T-cell (primary cell): ENCODE measurements around the gene SP100. TPM values are rescaled to one million over a fixed set of nuclear protein-coding genes. Genes with fewer than 3 reads are reported as not detected.
"Not testable (repeated sequence)": the region's sequence is repeated elsewhere in the genome, so short reads cannot be mapped to it uniquely, and the experiment has no call there.

Source experiments
- ATAC-seq, 4 experiments: fragments of 200-7000 bp in 3 of 4; fragments of 150-1000 bp in 1 of 4; cut with Tn5 transposase; replicated peaks in 1 of 4; 1 replicate in 3 of 4; 2 replicates in 1 of 4; pipeline ENCODE4 v1.10.0; 2021; ENCODE audit warnings: moderate library complexity in 3 of 4, mild to moderate bottlenecking in 2 of 4, moderate number of reproducible peaks in 1 of 4
- CTCF ChIA-PET, 2 donors: fragments of 300-600 bp; sonication (Branson Sonifier 250); formaldehyde crosslinking; loops; one replicate each; lab custom pipeline; 2022; ENCODE audit warnings: antibody characterized with exemption in 2 of 2; lab: Charles Lee
- POLR2A ChIA-PET, 2 donors: fragments of 300-600 bp; sonication (Branson Sonifier 250); formaldehyde crosslinking; loops; one replicate each; lab custom pipeline; 2022; ENCODE audit warnings: antibody characterized with exemption in 2 of 2; lab: Charles Lee
- DNase-seq, 35 experiments: peaks; one replicate each; pipeline versions ENCODE4 v3.0.0 to v3.0.0-alpha.2; 2013 to 2023
- H3K27ac ChIP-seq: one replicate; pipeline ENCODE4 v1.5.1; 2013; ENCODE audit warnings: low read length
- H3K27me3 ChIP-seq, 2 experiments: replicated peaks in 1 of 2; 1 replicate in 1 of 2; 2 replicates in 1 of 2; pipeline versions ENCODE4 v1.6.1 to v1.7.0; 2013; ENCODE audit warnings: low read length in 1 of 2, mixed read lengths in 1 of 2; ENCODE audit not compliant: control insufficient read depth in 2 of 2, insufficient read depth in 2 of 2; ENCODE audit errors: extremely low read depth in 1 of 2
- H3K36me3 ChIP-seq, 2 donors: 1 replicate in 1 of 2; 2 replicates in 1 of 2; pipeline versions ENCODE4 v1.6.1 to v1.7.0; 2013; ENCODE audit warnings: low read length in 1 of 2; ENCODE audit not compliant: control insufficient read depth in 2 of 2, insufficient read depth in 1 of 2; ENCODE audit errors: extremely low read depth in 1 of 2
- H3K4me1 ChIP-seq, 2 experiments: 1 replicate in 1 of 2; 2 replicates in 1 of 2; pipeline versions ENCODE4 v1.6.1 to v1.7.0; 2013; ENCODE audit warnings: low read length in 2 of 2, mixed read lengths in 1 of 2; ENCODE audit not compliant: insufficient read depth in 2 of 2, control insufficient read depth in 1 of 2; ENCODE audit errors: extremely low read depth in 1 of 2
- H3K4me3 ChIP-seq, 2 donors: 1 replicate in 1 of 2; 2 replicates in 1 of 2; pipeline versions ENCODE4 v1.5.1 to v1.7.0; 2013; ENCODE audit warnings: mild to moderate bottlenecking in 2 of 2, low read length in 1 of 2, moderate library complexity in 1 of 2; ENCODE audit not compliant: control insufficient read depth in 1 of 2; ENCODE audit errors: extremely low read depth in 1 of 2
- H3K9me3 ChIP-seq: 2 replicates; pipeline ENCODE4 v1.7.0; 2013
- H3K27ac Mint-ChIP-seq, 2 donors: one replicate each; pipeline ENCODE4 v1.8.0; 2020 to 2021; ENCODE audit warnings: mild to moderate bottlenecking in 2 of 2, mixed read lengths in 2 of 2
- H3K27me3 Mint-ChIP-seq, 2 donors: one replicate each; pipeline ENCODE4 v1.8.0; 2021 to 2022; ENCODE audit warnings: mixed read lengths in 2 of 2
- H3K36me3 Mint-ChIP-seq: one replicate; pipeline ENCODE4 v1.8.0; 2021; ENCODE audit warnings: mixed read lengths
- H3K4me1 Mint-ChIP-seq, 3 donors: one replicate each; pipeline ENCODE4 v1.8.0; 2020 to 2022; ENCODE audit warnings: mixed read lengths in 3 of 3, mild to moderate bottlenecking in 1 of 3
- H3K4me3 Mint-ChIP-seq, 3 donors: one replicate each; pipeline ENCODE4 v1.8.0; 2020 to 2022; ENCODE audit warnings: mild to moderate bottlenecking in 3 of 3, mixed read lengths in 3 of 3, moderate library complexity in 3 of 3
- H3K9me3 Mint-ChIP-seq, 3 donors: one replicate each; pipeline ENCODE4 v1.8.0; 2020 to 2022; ENCODE audit warnings: mixed read lengths in 3 of 3
- WGBS: methylation state at CpG from one replicate; pipeline ENCODE4 v1.1.5; 2013; ENCODE audit warnings: missing lambda C conversion rate; ENCODE audit not compliant: insufficient coverage; 5-methylcytosine and 5-hydroxymethylcytosine counted together
- total RNA-seq, 35 experiments: library from RNA in 6 of 35; stranded (reverse) in 6 of 35; fragments of 120-200 nt in 1 of 35; gene quantifications; one replicate each; pipeline versions ENCODE4 v1.2.1 to v1.2.4 and lab custom pipeline; 2013 to 2026

The SP100 gene
- total RNA-seq, 5 donors from 2014 or later (not counting 1 experiment from before 2014, with no cell fraction given), result 188 to 271 (median 217) TPM

DNA sequence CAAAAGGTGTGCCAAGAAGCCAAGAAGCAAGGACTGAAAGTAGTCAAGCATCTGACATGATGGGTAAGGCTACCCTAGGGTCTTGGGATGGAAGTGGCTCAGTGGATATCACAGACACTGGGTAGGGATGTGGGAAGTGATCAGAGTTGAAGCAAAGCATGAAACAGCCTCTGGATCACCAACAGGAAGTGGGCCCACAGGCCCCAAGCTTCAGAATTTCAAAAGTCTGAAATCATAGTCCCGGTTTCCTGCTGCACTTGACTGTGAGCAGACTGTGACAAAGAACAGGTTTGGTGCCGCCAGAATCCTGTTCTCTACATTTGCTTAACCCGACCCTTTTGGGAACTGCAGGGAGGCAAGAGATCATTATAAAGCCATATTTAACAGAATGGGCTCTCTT is 57.4 kb downstream of the SP100 start:
- Mint-ChIP-seq H3K36me3 (peaks cover 63% of the 10 kb centered on the region), H3K27ac (peak overlapping the region; percentile 92 to 93), H3K9me3 (peaks cover 0 to 7% (median 0%) of the 10 kb centered on the region in 3 donors), H3K4me1 (peaks cover 37 to 55% (median 43%) of the 10 kb centered on the region in 3 donors), H3K27me3 (no peaks in the 10 kb centered on the region), H3K4me3 (peak overlapping the region in 2 of 3 donors; percentile 3 to 17)
- Histone ChIP-seq H3K4me3 (no peak overlapping the region), H3K27ac (peak overlapping the region; percentile 58), H3K36me3 (peaks cover 2 to 52% of the 10 kb centered on the region in 2 donors), H3K4me1 (peaks cover 6 to 18% of the 10 kb centered on the region in 2 experiments), H3K9me3 (no peaks in the 10 kb centered on the region), H3K27me3 (no peaks in the 10 kb centered on the region)
- WGBS, result no CpG with 5 or more reads among the region's 3 CpGs
- ChIA-PET CTCF (no interaction called here), POLR2A (no interaction called here)
- ATAC-seq (peak; percentile 55 to 81 (median 77)), DNase-seq (peak in 26 of 35 experiments; percentile 3 to 36 (median 11))

- Mint-ChIP-seq H3K4me1 (peaks cover 37 to 58% (median 41%) of the 10 kb centered on the region in 3 donors), H3K27me3 (no peaks in the 10 kb centered on the region), H3K9me3 (peaks cover 0 to 7% (median 0%) of the 10 kb centered on the region in 3 donors), H3K4me3 (no peak overlapping the region), H3K27ac (peak overlapping the region; percentile 42 to 74), H3K36me3 (peaks cover 72% of the 10 kb centered on the region)
- Histone ChIP-seq H3K36me3 (peaks cover 0 to 47% of the 10 kb centered on the region in 2 donors), H3K4me1 (peaks cover 6 to 18% of the 10 kb centered on the region in 2 experiments), H3K27me3 (no peaks in the 10 kb centered on the region), H3K9me3 (no peaks in the 10 kb centered on the region), H3K27ac (no peak overlapping the region), H3K4me3 (no peak overlapping the region)
- ChIA-PET CTCF (no interaction called here), POLR2A (no interaction called here)
- ATAC-seq (no peak), DNase-seq (no peak)
- WGBS, result 100% methylated on average over 1 of the region's 1 CpG
These were observed 59.1 kb downstream of the SP100 start for GRCh38 chr2:230475143-230475542.

GRCh38 chr2:230485801-230486341 is 69.9 kb downstream of the SP100 start:
- ChIA-PET POLR2A (no interaction called here), CTCF (no interaction called here)
- H3K9me3 Mint-ChIP-seq, result peaks cover 8 to 12% (median 11%) of the 10 kb centered on the region in 3 donors
- Histone ChIP-seq H3K4me3 (no peak overlapping the region), H3K36me3 (peaks cover under 1 to 40% of the 10 kb centered on the region in 2 donors), H3K4me1 (no peaks in the 10 kb centered on the region), H3K27ac (no peak overlapping the region), H3K27me3 (no peaks in the 10 kb centered on the region), H3K9me3 (no peaks in the 10 kb centered on the region)
- H3K27ac Mint-ChIP-seq, result peak overlapping the region in 1 of 2 donors; percentile 28
- no peak for ATAC-seq
- H3K4me1 Mint-ChIP-seq, result peaks cover 10 to 23% (median 19%) of the 10 kb centered on the region in 3 donors
- no peaks in the 10 kb centered on the region for H3K27me3 Mint-ChIP-seq
- H3K4me3 Mint-ChIP-seq, result no peak overlapping the region
- H3K36me3 Mint-ChIP-seq, result peaks cover 88% of the 10 kb centered on the region
- DNase-seq, result no peak
- 100% methylated on average over 1 of the region's 4 CpGs for WGBS

DNA sequence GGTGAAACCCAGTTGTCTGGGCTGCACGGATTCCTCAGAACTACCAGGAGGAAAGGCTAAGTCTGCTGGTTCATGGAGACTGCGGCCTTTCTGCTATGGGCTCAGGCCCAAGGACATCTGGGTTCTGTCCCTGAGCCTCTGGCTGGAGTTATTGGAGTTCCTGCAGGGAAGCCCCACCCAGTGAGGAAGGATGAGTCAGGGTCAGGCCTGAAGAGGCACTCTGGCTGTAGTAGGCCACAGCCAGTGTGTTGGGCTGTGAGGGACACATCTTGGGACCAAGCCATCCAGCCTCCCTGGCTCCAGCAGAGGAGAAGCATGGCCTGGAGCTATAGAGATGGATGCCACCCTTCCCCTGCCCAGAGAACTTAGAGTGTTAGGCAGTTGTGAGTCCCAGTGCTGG is 75.2 kb downstream of the SP100 start:
- 50% methylated on average over 2 of the region's 2 CpGs for WGBS

GRCh38 chr2:230492107-230492506 is 76.1 kb downstream of the SP100 start:
- ChIA-PET POLR2A (no interaction called here), CTCF (no interaction called here)
- no peak overlapping the region for H3K27ac ChIP-seq
- no peak overlapping the region for H3K4me3 ChIP-seq
- H3K36me3 ChIP-seq, result peaks cover 21 to 45% of the 10 kb centered on the region in 2 donors
- DNase-seq (no peak), ATAC-seq (no peak)
- peaks cover 3 to 8% of the 10 kb centered on the region in 2 experiments for H3K4me1 ChIP-seq
- Mint-ChIP-seq H3K27ac (peak overlapping the region in 1 of 2 donors; percentile 37), H3K9me3 (peaks cover 6 to 16% (median 6%) of the 10 kb centered on the region in 3 donors), H3K36me3 (peaks cover 88% of the 10 kb centered on the region), H3K4me3 (no peak overlapping the region), H3K27me3 (no peaks in the 10 kb centered on the region), H3K4me1 (peaks cover 46 to 57% (median 52%) of the 10 kb centered on the region in 3 donors)
- no CpG with 5 or more reads among the region's 1 CpG for WGBS
- no peaks in the 10 kb centered on the region for H3K27me3 ChIP-seq
- H3K9me3 ChIP-seq, result no peaks in the 10 kb centered on the region

More for the DNA sequence above, 75.2 kb downstream of the SP100 start:
- H3K27me3 ChIP-seq, ATAC-seq, H3K27ac Mint-ChIP-seq, CTCF ChIA-PET, H3K9me3 ChIP-seq, H3K4me1 ChIP-seq, POLR2A ChIA-PET, H3K27me3 Mint-ChIP-seq, H3K27ac ChIP-seq, DNase-seq, H3K4me3 Mint-ChIP-seq, H3K4me3 ChIP-seq: not testable (repeated sequence)
- peaks cover 40 to 51% (median 44%) of the 10 kb centered on the region in 3 donors for H3K4me1 Mint-ChIP-seq
- peaks cover 21 to 46% of the 10 kb centered on the region in 2 donors for H3K36me3 ChIP-seq
- peaks cover 8 to 16% (median 10%) of the 10 kb centered on the region in 3 donors for H3K9me3 Mint-ChIP-seq
- H3K36me3 Mint-ChIP-seq, result peaks cover 91% of the 10 kb centered on the region

- CTCF ChIA-PET, result no interaction called here
- no peak for ATAC-seq
- Histone ChIP-seq H3K9me3 (no peaks in the 10 kb centered on the region), H3K4me3 (no peak overlapping the region), H3K36me3 (peaks cover 25 to 60% of the 10 kb centered on the region in 2 donors), H3K4me1 (peaks cover 9 to 10% of the 10 kb centered on the region in 2 experiments), H3K27me3 (no peaks in the 10 kb centered on the region), H3K27ac (no peak overlapping the region)
- peak overlapping the region in 1 of 3 donors; percentile 21 for H3K4me3 Mint-ChIP-seq
- POLR2A ChIA-PET, result no interaction called here
- DNase-seq, result no peak
- peaks cover 39 to 61% (median 56%) of the 10 kb centered on the region in 3 donors for H3K4me1 Mint-ChIP-seq
- H3K27ac Mint-ChIP-seq, result peak overlapping the region in 1 of 2 donors; percentile 30
- H3K27me3 Mint-ChIP-seq, result no peaks in the 10 kb centered on the region
- peaks cover 0 to 11% (median 0%) of the 10 kb centered on the region in 3 donors for H3K9me3 Mint-ChIP-seq
- peaks cover 84% of the 10 kb centered on the region for H3K36me3 Mint-ChIP-seq
- no CpG with 5 or more reads among the region's 1 CpG for WGBS
These were observed 79.0 kb downstream of the SP100 start for GRCh38 chr2:230494980-230495379.
